SK-N-DZ (cell line): ENCODE measurements around the gene SLC6A7.
"Not testable (repeated sequence)": the region's sequence is repeated elsewhere in the genome, so short reads cannot be mapped to it uniquely, and the experiment has no call there.

Experiments used
- DNase-seq: peaks from one replicate; pipeline ENCODE4 v3.0.0-alpha.2; 2015; ENCODE audit warnings: low spot score

SLC6A7 gene

GRCh38 chr5:150241298-150242160 lies 51.7 kb downstream of the SLC6A7 start:
- DNase-seq, result peak; percentile 36

- DNase-seq, result no peak
Measured at GRCh38 chr5:150242251-150242894, 52.5 kb downstream of the SLC6A7 start.

GRCh38 chr5:150243590-150243989 lies 53.7 kb downstream of the SLC6A7 start:
- DNase-seq, result no peak

GRCh38 chr5:150244209-150244608 lies 54.3 kb downstream of the SLC6A7 start:
- DNase-seq, result no peak

- peak; percentile 88 for DNase-seq
Measured at GRCh38 chr5:150245111-150245789, 55.4 kb downstream of the SLC6A7 start.

- DNase-seq, result no peak
Measured at GRCh38 chr5:150245808-150246207, 55.9 kb downstream of the SLC6A7 start.

GRCh38 chr5:150246429-150246828 lies 56.6 kb downstream of the SLC6A7 start:
- DNase-seq, result no peak

- DNase-seq, result no peak
Measured at GRCh38 chr5:150246835-150247234, 57.0 kb downstream of the SLC6A7 start.

GRCh38 chr5:150247726-150248125 lies 57.9 kb downstream of the SLC6A7 start:
- no peak for DNase-seq

GRCh38 chr5:150248493-150248892 lies 58.6 kb downstream of the SLC6A7 start:
- not testable (repeated sequence) for DNase-seq

GRCh38 chr5:150248946-150249345 lies 59.1 kb downstream of the SLC6A7 start:
- no peak for DNase-seq

GRCh38 chr5:150249744-150250143 lies 59.9 kb downstream of the SLC6A7 start:
- DNase-seq, result no peak

- no peak for DNase-seq
Measured at GRCh38 chr5:150251504-150251903, 61.6 kb downstream of the SLC6A7 start.

- DNase-seq, result no peak
Measured at GRCh38 chr5:150252489-150252888, 62.6 kb downstream of the SLC6A7 start.

- DNase-seq, result peak; percentile 41
Measured at GRCh38 chr5:150253416-150254208, 63.8 kb downstream of the SLC6A7 start.

- DNase-seq, result no peak
Measured at GRCh38 chr5:150254363-150254762, 64.5 kb downstream of the SLC6A7 start.

- DNase-seq, result no peak
Measured at GRCh38 chr5:150254774-150255173, 64.9 kb downstream of the SLC6A7 start.

GRCh38 chr5:150255659-150256409 lies 66.0 kb downstream of the SLC6A7 start:
- DNase-seq, result peak; percentile 78

- DNase-seq, result peak; percentile 80
Measured at GRCh38 chr5:150256410-150257064, 66.7 kb downstream of the SLC6A7 start.

GRCh38 chr5:150257424-150257823 lies 67.6 kb downstream of the SLC6A7 start:
- no peak for DNase-seq
